ENCODE measurements around the gene CRTC3. TPM values are rescaled to one million over a fixed set of nuclear protein-coding genes. Genes with fewer than 3 reads are reported as not detected.

CRTC3 gene
- total and polyA plus RNA-seq, 8 donors: 7.1 to 17.6 (median 11.4) TPM

GRCh38 chr15:90580946-90581345 is 51.2 kb downstream of the CRTC3 start:
- H3K27me3 ChIP-seq: no peaks in the 10 kb centered on the region
- WGBS, 2 donors: 92 to 94% methylated on average over 3 of the region's 3 CpGs
- FAIRE-seq (no peak), ATAC-seq (no peak), DNase-seq (no peak)
- intact Hi-C loops (cut with DNase I): no loop called here
- H3K4me3 ChIP-seq: no peak overlapping the region
- H3K27ac ChIP-seq: no peak overlapping the region
- TF ChIP-seq, protein P1, sequence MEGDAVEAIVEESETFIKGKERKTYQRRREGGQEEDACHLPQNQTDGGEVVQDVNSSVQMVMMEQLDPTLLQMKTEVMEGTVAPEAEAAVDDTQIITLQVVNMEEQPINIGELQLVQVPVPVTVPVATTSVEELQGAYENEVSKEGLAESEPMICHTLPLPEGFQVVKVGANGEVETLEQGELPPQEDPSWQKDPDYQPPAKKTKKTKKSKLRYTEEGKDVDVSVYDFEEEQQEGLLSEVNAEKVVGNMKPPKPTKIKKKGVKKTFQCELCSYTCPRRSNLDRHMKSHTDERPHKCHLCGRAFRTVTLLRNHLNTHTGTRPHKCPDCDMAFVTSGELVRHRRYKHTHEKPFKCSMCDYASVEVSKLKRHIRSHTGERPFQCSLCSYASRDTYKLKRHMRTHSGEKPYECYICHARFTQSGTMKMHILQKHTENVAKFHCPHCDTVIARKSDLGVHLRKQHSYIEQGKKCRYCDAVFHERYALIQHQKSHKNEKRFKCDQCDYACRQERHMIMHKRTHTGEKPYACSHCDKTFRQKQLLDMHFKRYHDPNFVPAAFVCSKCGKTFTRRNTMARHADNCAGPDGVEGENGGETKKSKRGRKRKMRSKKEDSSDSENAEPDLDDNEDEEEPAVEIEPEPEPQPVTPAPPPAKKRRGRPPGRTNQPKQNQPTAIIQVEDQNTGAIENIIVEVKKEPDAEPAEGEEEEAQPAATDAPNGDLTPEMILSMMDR (IDR thresholded peaks at IDR 0.05): no peak
- no peaks in the 10 kb centered on the region for H3K4me1 ChIP-seq
- H3K9me3 ChIP-seq: no peaks in the 10 kb centered on the region
- no peaks in the 10 kb centered on the region for H3K36me3 ChIP-seq

DNA sequence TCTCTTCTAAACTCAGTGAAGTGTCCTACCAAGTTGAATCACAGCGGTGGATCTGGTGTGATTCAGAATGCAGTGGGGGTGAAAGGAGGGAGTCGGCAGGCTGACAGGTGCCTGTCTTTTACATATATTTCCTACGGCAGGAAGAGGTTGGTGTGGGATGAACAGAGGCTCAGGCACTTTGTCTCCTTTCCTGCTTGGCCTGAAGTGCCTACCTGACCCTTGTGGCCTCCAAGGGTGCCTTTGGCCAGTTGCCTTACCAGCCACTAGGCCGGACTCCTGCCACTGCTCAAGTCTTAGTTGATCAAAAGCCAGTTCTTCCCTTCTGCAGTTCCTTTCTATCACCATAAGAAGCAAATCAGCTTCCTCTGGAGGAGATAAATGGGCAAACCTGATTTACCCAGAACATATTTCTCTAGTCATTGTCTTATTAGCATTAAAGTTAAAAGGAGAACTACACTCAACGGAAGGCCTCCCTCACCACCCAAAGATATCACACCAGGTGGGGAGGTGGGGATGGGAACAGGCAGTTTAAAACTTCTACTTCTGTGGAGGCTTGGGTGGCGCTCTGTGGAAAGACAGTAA is 52.1 kb downstream of the CRTC3 start:
- Histone ChIP-seq H3K9me3 (no peaks in the 10 kb centered on the region), H3K4me3 (no peak overlapping the region), H3K27ac (no peak overlapping the region), H3K27me3 (no peaks in the 10 kb centered on the region), H3K36me3 (no peaks in the 10 kb centered on the region), H3K4me1 (no peaks in the 10 kb centered on the region)
- ATAC-seq (no peak), FAIRE-seq (no peak), DNase-seq (no peak)
- intact Hi-C loops (cut with DNase I): no loop called here
- WGBS, 2 donors: 88% methylated on average over 6 of the region's 6 CpGs
- TF ChIP-seq, protein P1 (IDR thresholded peaks at IDR 0.05): no peak

DNA sequence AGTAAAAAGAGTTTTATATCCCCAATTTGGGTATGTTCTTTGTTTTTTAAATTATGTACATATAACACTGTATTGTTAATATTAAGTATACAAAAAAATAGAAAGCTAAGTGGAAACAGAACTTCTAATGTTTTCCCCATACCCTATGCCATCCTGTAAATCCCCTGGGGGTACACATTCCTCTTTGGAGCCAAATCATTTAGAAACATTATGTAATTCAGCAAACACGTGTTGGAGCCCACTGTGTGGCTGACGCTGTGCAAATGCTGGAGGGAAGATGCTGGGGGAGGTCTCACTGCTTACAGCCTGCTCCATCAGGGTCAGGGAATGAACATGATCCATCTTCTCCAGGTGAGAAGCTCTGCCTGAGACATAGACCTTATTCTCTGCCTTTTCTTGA is 52.8 kb downstream of the CRTC3 start:
- no peaks in the 10 kb centered on the region for H3K36me3 ChIP-seq
- intact Hi-C loops (cut with DNase I): no loop called here
- H3K27me3 ChIP-seq: no peaks in the 10 kb centered on the region
- DNase-seq (no peak), FAIRE-seq (no peak), ATAC-seq (no peak)
- H3K27ac ChIP-seq: no peak overlapping the region
- no peaks in the 10 kb centered on the region for H3K9me3 ChIP-seq
- TF ChIP-seq, protein P1 (IDR thresholded peaks at IDR 0.05): no peak
- no peak overlapping the region for H3K4me3 ChIP-seq
- 61 to 64% methylated on average over 2 of the region's 2 CpGs for WGBS, 2 donors
- no peaks in the 10 kb centered on the region for H3K4me1 ChIP-seq

- Histone ChIP-seq H3K4me3 (no peak overlapping the region), H3K27me3 (no peaks in the 10 kb centered on the region), H3K4me1 (no peaks in the 10 kb centered on the region), H3K36me3 (no peaks in the 10 kb centered on the region), H3K27ac (no peak overlapping the region), H3K9me3 (no peaks in the 10 kb centered on the region)
- 63% methylated on average over 5 of the region's 5 CpGs for WGBS, 2 donors
- intact Hi-C loops (cut with DNase I): no loop called here
- TF ChIP-seq, protein P1 (IDR thresholded peaks at IDR 0.05): no peak
- DNase-seq (no peak), ATAC-seq (no peak), FAIRE-seq (no peak)
Measured at GRCh38 chr15:90583471-90584252, 53.9 kb downstream of the CRTC3 start.

DNA sequence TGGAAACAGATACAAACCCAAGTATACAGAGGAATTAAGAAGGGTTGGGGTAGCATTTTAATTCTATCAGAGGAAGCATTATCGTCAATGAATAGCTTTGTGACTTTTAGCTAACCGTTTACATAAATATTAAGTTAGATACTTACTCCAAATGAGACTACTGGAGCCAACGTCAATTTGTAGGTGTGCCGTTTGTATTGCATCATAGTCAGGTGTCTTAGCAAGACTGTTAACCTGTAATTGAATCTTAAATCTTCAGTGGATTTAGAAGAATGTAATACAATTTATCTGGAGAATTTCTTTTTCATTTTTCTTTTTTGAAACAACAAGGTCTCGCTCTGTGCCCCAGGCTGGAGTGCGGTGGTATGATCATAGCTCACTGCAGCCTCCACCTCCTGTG is 55.1 kb downstream of the CRTC3 start:
- intact Hi-C loops (cut with DNase I): no loop called here
- TF ChIP-seq, protein P1 (IDR thresholded peaks at IDR 0.05): no peak

More for the DNA sequence above, 55.1 kb downstream of the CRTC3 start:
- H3K9me3 ChIP-seq: no peaks in the 10 kb centered on the region
- H3K27ac ChIP-seq: no peak overlapping the region
- FAIRE-seq (no peak), DNase-seq (no peak), ATAC-seq (no peak)
- H3K4me1 ChIP-seq: no peaks in the 10 kb centered on the region
- no peak overlapping the region for H3K4me3 ChIP-seq
- H3K27me3 ChIP-seq: no peaks in the 10 kb centered on the region
- 68% methylated on average over 6 of the region's 6 CpGs for WGBS, 2 donors
- H3K36me3 ChIP-seq: no peaks in the 10 kb centered on the region

Data from pancreas (tissue), 10 donors.